ENCODE data around the gene LRRC73.

GRCh38 chr6:43559328-43559727 lies 49.2 kb upstream of the LRRC73 start:
- TF ChIP-seq CTCF (IDR thresholded peaks at IDR 0.05) (no peak), POLR2A (IDR thresholded peaks at IDR 0.05) (no peak), POLR2AphosphoS5 (IDR thresholded peaks at IDR 0.05) (no peak)

Measured in breast epithelium (tissue), 3 donors.